Measurements from ENCODE around the gene SLC27A6. TPM values are rescaled to one million over a fixed set of nuclear protein-coding genes. Genes with fewer than 3 reads are reported as not detected.

The SLC27A6 gene, protein sequence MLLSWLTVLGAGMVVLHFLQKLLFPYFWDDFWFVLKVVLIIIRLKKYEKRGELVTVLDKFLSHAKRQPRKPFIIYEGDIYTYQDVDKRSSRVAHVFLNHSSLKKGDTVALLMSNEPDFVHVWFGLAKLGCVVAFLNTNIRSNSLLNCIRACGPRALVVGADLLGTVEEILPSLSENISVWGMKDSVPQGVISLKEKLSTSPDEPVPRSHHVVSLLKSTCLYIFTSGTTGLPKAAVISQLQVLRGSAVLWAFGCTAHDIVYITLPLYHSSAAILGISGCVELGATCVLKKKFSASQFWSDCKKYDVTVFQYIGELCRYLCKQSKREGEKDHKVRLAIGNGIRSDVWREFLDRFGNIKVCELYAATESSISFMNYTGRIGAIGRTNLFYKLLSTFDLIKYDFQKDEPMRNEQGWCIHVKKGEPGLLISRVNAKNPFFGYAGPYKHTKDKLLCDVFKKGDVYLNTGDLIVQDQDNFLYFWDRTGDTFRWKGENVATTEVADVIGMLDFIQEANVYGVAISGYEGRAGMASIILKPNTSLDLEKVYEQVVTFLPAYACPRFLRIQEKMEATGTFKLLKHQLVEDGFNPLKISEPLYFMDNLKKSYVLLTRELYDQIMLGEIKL
- total RNA-seq (2021) = not detected in 2 replicates
- Bru-seq, nascent RNA = not detected
- BruChase-seq, experiment 1, labeled RNA remaining after a 2-hour chase = not detected
- not detected for BruChase-seq, experiment 2, labeled RNA remaining after a 6-hour chase
- long read RNA-seq = 0 reads

DNA sequence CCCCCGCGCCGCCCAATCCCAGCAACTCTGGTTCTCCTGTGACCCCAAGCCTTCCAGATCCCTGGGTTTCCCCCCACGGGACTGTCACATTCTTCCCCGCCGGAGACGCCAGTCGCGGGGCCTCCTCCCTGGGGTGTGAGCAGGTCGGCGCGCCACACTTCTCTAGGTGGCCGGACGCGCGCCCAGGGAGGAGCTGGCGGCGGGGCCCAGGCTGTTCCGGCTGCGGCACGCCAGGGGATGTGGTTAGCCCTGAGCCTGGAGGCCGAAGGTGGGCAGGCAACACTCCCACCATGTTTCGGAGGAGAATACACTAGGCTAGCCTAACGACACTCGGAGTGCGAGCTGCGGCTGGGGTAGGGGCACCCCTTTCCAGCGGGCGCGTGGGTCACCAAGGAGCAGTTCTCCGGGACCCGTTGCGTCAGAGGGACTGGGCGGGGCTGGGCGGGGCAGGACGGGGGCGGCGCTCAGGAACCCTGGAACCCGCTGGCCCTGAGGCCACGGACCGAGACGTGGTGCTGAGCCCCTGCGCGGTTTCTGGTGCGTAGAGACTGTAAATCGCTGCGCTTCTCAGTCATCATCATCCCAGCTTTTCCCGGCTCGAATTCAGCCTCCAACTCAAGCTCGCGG is at the start of gene SLC27A6:
SLC27A6 (plus strand) TSS at position 478 of the 627 bp plus-strand sequence. CDS start 650 bp downstream, outside the sequence.
- Histone ChIP-seq H3K36me3 (ENCODE audit: insufficient read depth, low read length, poor library complexity, severe bottlenecking) (no peaks in the 10 kb centered on the region), H3K9me3 (ENCODE audit: low read depth, low read length, poor library complexity, severe bottlenecking) (no peaks in the 10 kb centered on the region), H3K4me3 (ENCODE audit: low read depth, low read length, poor library complexity, severe bottlenecking) (no peak within 1 kb of the TSS), H3K4me1 (ENCODE audit: insufficient read depth, low read length, poor library complexity, severe bottlenecking) (no peaks in the 10 kb centered on the region), H3K27me3 (replicated peaks; ENCODE audit: insufficient read depth, low read depth, low read length, poor library complexity) (peaks cover 24% of the 10 kb centered on the region), H3K27ac (ENCODE audit: low read depth, low read length, poor library complexity, severe bottlenecking) (no peak within 1 kb of the TSS)
- no peak for DNase-seq (ENCODE audit: low spot score)
- POLR2A ChIA-PET (ENCODE audit: low non-redundant PET) = no interaction called here
- TF ChIP-seq CTCF (conservative IDR thresholded peaks at IDR 0.05; ENCODE audit: low read depth, low read length) (no peak), EZH2 (IDR thresholded peaks at IDR 0.05; ENCODE audit: borderline replicate concordance, low read depth, low read length, poor library complexity, severe bottlenecking) (no peak)
- BruUV-seq (replicated peaks) = no TSS peak
- CTCF ChIA-PET = no interaction called here
- intact Hi-C loops (cut with micrococcal nuclease; ENCODE audit: unreplicated experiment) = no loop called here

DNA sequence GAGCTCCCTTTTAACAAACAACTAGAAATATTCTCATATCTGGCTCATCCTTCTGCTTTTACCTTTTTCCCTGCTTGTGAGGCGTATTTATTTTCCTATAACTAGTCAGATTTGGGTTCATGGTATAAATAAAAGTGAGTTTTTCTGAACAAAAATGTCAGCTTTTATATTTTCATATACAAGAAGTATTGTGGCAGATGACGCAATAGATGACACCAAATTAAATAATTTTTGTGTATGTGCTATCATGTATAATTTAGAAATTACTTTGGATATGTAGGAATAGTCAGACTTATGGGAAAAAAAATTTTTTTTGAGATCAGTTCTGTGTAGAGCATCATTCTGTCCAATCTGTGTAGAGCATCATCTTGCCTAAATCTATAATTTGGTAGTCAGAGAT is 45.7 kb upstream of the SLC27A6 start:
- no peak for TF ChIP-seq CTCF (conservative IDR thresholded peaks at IDR 0.05; ENCODE audit: low read depth, low read length)
- no peak for TF ChIP-seq EZH2 (IDR thresholded peaks at IDR 0.05; ENCODE audit: borderline replicate concordance, low read depth, low read length, poor library complexity, severe bottlenecking)
- Histone ChIP-seq H3K36me3 (ENCODE audit: insufficient read depth, low read length, poor library complexity, severe bottlenecking) (no peaks in the 10 kb centered on the region), H3K4me3 (ENCODE audit: low read depth, low read length, poor library complexity, severe bottlenecking) (no peak overlapping the region), H3K27me3 (replicated peaks; ENCODE audit: insufficient read depth, low read depth, low read length, poor library complexity) (peaks cover 4% of the 10 kb centered on the region), H3K9me3 (ENCODE audit: low read depth, low read length, poor library complexity, severe bottlenecking) (no peaks in the 10 kb centered on the region), H3K4me1 (ENCODE audit: insufficient read depth, low read length, poor library complexity, severe bottlenecking) (no peaks in the 10 kb centered on the region), H3K27ac (ENCODE audit: low read depth, low read length, poor library complexity, severe bottlenecking) (no peak overlapping the region)
- ChIA-PET POLR2A (ENCODE audit: low non-redundant PET) (no interaction called here), CTCF (no interaction called here)
- no TSS peak for BruUV-seq (replicated peaks)
- intact Hi-C loops (cut with micrococcal nuclease; ENCODE audit: unreplicated experiment) = no loop called here
- DNase-seq (ENCODE audit: low spot score) = no peak

- peaks cover 4% of the 10 kb centered on the region for H3K27me3 ChIP-seq (replicated peaks; ENCODE audit: insufficient read depth, low read depth, low read length, poor library complexity)
- intact Hi-C loops (cut with micrococcal nuclease; ENCODE audit: unreplicated experiment) = no loop called here
- no peaks in the 10 kb centered on the region for H3K36me3 ChIP-seq (ENCODE audit: insufficient read depth, low read length, poor library complexity, severe bottlenecking)
- POLR2A ChIA-PET (ENCODE audit: low non-redundant PET) = no interaction called here
- TF ChIP-seq CTCF (conservative IDR thresholded peaks at IDR 0.05; ENCODE audit: low read depth, low read length) (no peak), EZH2 (IDR thresholded peaks at IDR 0.05; ENCODE audit: borderline replicate concordance, low read depth, low read length, poor library complexity, severe bottlenecking) (no peak)
- DNase-seq (ENCODE audit: low spot score) = no peak
- no peaks in the 10 kb centered on the region for H3K4me1 ChIP-seq (ENCODE audit: insufficient read depth, low read length, poor library complexity, severe bottlenecking)
- H3K27ac ChIP-seq (ENCODE audit: low read depth, low read length, poor library complexity, severe bottlenecking) = no peak overlapping the region
- H3K9me3 ChIP-seq (ENCODE audit: low read depth, low read length, poor library complexity, severe bottlenecking) = no peaks in the 10 kb centered on the region
- no TSS peak for BruUV-seq (replicated peaks)
- no peak overlapping the region for H3K4me3 ChIP-seq (ENCODE audit: low read depth, low read length, poor library complexity, severe bottlenecking)
- CTCF ChIA-PET = no interaction called here
Observed at GRCh38 chr5:128920345-128921215, 44.7 kb upstream of the SLC27A6 start.

Data from A673 (cell line).